GM20000 (cell line): Measurements from ENCODE around the gene SLC10A4.

ENCODE experiments used
- DNase-seq: peaks from one replicate; pipeline ENCODE4 v3.0.0; 2012; ENCODE audit warnings: low spot score
- TF ChIP-seq, protein P1 (sequence below): IDR thresholded peaks from 2 replicates; pipeline ENCODE4 v1.5.1; 2012; ENCODE audit warnings: mild to moderate bottlenecking, control low read depth; ENCODE audit errors: extremely low read depth, missing control alignments

The SLC10A4 gene

DNA sequence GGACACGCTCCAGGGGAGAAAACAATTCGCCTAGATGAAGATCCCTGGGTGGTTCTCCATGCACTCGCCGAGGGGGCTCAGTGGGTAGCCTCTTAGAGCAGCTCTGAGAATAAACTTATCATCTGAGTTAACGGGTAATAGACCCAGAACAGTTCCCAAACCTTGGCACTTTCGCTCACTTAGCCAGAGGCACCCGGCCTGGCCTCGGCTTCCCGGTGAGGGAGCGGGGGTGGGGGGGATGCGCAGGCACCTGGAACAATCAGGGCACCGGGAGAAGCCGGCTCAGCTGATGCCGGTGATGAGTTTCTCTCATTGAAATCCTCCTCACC is 6.5 kb downstream of the SLC10A4 start:
- TF ChIP-seq, protein P1, sequence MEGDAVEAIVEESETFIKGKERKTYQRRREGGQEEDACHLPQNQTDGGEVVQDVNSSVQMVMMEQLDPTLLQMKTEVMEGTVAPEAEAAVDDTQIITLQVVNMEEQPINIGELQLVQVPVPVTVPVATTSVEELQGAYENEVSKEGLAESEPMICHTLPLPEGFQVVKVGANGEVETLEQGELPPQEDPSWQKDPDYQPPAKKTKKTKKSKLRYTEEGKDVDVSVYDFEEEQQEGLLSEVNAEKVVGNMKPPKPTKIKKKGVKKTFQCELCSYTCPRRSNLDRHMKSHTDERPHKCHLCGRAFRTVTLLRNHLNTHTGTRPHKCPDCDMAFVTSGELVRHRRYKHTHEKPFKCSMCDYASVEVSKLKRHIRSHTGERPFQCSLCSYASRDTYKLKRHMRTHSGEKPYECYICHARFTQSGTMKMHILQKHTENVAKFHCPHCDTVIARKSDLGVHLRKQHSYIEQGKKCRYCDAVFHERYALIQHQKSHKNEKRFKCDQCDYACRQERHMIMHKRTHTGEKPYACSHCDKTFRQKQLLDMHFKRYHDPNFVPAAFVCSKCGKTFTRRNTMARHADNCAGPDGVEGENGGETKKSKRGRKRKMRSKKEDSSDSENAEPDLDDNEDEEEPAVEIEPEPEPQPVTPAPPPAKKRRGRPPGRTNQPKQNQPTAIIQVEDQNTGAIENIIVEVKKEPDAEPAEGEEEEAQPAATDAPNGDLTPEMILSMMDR, result no peak
- no peak for DNase-seq

DNA sequence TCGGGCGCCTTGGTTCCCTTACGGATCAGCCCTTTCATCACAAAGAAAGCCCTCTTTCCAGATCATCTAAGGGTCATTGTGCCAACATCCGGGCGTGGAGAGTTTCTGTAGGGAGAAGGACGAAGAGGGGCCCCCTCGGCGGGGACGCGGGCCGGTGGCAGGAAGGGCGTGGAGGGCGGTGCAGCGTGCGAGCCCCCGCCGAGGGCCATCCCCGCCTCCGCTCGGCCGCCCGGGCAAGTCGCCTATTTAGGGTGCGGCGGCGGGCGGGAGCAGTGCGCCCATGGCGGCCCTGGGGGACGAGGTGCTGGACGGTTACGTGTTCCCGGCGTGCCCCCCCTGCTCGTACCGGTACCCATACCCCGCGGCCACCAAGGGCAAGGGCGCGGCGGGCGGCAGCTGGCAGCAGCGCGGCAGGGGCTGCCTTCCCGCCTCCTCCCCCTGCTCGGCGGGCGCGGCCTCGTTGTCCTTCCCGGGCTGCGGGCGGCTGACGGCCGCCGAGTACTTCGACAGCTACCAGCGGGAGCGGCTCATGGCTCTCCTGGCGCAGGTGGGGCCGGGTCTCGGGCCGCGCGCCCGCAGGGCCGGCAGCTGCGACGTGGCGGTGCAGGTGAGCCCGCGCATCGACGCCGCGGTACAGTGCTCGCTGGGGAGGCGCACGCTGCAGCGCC is 7.0 kb downstream of the SLC10A4 start, which contains the start of gene ZAR1:
ZAR1 (plus strand) TSS at position 241 of the 668 bp plus-strand sequence; CDS start at position 281, 40 bp downstream.
- peak; percentile 59 for DNase-seq
- TF ChIP-seq, protein P1, result no peak

DNA sequence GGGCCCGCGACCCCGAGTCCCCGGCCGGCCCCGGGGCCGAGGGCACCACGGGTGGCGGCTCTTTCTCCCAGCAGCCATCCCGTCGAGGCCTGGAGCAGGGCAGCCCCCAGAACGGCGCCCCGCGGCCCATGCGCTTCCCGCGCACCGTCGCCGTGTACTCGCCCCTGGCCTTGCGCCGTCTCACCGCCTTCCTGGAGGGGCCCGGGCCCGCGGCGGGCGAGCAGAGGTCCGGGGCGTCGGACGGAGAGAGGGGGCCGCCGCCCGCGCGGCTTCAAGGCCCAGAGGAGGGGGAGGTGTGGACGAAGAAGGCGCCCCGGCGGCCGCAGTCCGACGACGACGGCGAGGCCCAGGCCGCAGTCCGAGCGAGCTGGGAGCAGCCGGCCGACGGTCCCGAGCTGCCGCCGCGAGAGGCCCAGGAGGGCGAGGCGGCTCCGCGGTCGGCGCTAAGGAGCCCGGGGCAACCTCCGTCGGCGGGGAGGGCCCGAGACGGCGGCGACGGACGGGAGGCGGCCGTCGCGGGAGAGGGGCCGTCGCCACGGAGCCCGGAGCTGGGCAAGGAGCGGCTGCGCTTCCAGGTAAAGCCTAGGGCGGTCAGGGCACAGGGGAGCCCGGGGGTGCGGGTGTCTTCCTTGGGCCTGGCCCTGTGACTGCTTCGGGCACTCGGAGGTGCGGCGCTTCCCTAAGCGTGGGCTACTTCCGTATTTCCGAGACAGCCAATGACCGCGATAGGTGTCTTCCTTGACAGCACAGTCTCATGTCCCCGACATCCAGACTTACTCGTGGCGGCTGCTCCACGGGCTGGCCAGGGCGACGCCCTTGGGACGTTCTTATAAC is 7.8 kb downstream of the SLC10A4 start:
- peak; percentile 61 for DNase-seq
- TF ChIP-seq, protein P1, result no peak

DNA sequence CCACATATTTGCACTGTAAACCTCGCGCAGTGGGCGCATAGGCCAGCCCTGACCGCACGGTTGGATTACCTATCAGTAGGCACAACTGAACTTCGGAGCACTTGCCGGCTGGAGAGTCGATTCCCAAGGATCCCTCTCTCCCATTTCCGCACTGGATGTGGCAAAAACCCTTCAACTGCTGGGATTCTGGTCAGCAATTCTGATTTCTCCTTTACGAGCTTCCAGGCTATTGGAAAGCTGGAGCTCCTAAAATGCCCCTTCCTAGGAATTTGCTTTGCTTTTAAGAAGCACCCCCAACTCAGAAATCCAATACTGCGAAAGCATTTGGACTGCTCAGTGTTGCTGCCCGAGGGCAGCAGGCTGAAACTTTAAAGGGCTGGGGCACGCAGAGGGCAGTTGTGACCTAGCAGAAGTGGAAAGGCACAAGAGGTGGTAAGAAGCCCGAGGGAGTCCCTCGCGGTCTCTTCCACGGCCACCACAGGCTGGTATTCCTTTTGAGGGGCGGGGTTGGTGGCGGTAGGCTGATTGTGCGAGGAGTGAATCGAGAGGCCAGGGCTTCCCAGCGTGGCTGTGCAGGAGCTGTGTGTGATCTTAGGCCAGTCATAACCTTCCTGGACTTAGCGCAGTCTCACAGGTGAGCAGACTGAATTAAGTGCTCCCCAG is 8.5 kb downstream of the SLC10A4 start:
- DNase-seq, result no peak
- TF ChIP-seq, protein P1, result no peak

DNA sequence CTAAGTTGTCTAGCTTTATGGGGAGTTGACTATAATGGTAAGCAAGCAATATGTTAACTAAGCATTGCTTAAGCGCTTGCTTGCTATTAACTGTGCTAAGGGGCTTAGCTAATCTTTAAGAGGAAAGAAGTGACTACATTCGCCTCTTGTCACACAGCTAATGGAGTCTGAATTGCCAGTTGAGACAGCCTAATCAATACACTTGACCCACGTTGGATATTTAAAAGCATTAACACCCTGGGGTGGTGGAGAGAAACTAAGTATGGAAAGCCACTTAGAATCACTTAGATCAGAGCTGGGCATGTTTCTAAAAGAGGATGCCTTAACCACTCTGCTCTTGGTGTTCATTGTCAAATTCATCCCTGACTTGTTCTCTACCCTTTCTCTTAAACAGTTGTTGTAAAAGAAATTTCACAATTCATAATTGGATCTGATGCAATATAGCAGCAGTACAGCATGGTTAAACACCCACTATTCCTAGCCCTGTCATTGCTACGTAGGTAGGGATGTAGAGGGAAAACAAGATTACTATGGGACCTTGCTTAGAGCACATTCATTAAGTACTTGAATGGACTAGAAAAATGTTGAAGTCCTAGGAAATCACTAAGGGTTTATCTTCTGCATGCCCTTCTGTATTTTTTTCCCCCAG is 10.4 kb downstream of the SLC10A4 start:
- DNase-seq, result no peak
- TF ChIP-seq, protein P1, result no peak

DNA sequence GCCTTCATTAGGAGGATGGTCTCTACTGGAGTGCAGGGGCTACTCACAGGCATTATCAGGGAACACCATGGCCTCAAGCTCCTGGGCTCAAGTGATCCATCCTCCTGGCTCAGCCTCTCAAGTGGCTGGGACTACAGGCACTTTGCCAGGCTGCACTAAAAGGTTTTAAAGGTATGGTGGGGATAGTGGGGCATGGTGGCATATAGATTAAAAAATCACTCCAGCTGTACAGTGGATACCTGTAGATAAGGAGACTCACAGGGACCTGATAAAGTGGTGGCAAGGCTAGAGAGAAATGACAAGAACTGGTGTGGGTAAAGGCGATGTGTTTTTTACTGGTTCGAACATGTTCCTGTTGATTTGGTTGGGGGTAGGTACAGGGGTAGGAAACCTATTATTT is 12.8 kb downstream of the SLC10A4 start:
- TF ChIP-seq, protein P1, result no peak
- DNase-seq, result no peak

DNA sequence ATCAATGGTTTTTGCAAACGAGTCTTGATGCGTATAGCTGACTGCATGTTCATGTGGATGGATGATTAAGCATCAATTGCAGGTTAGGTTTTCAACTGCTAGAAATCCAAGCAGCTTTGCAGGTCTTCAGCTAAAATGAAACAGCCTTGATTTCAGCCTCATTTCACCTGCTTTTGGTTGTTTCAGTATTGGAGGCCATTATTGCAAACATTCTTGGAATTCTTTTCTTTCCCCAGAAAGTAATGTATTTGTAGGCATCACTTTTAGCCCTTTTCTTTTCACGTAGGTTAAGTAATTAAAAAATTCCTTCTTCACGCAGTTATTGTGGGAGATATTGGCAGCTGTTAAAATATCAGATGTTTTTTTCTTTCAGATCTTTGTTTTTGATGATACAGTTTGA is 15.8 kb downstream of the SLC10A4 start:
- TF ChIP-seq, protein P1, result no peak
- no peak for DNase-seq
